ENCODE data around the gene ASB18. TPM values are rescaled to one million over a fixed set of nuclear protein-coding genes. Genes with fewer than 3 reads are reported as not detected.
A peak's percentile ranks its signal among the peaks of the same experiment; 100 is the strongest.

ASB18 gene
- total and polyA plus RNA-seq, 2 of the 8 experiments (the other 6 are each of a cell fraction or from before 2014, with no cell fraction given), result not detected

GRCh38 chr2:236166796-236167296 lies 97.4 kb downstream of the ASB18 start:
- Histone ChIP-seq H2AK5ac (ENCODE audit: low read depth, low read length) (peak overlapping the region; percentile 90; the same call in 1 of the 2 replicates), H2BK12ac (ENCODE audit: low read depth, low read length) (peak overlapping the region; percentile 94; the same call in 1 of the 2 replicates), H2BK15ac (ENCODE audit: low read length) (0 out of 2 replicates have a peak overlapping the region, but pooled peaks have one; percentile 46), H3K18ac (ENCODE audit: extremely low read depth, low read length) (peak overlapping the region; percentile 71), H3K23me2 (ENCODE audit: low read depth, low read length) (peaks cover 27% of the 10 kb centered on the region; the same call in 1 of the 2 replicates), H4K91ac (replicated peaks; ENCODE audit: insufficient read length, low read length) (no peak overlapping the region), H4K5ac (ENCODE audit: insufficient read length, low read depth, low read length) (no peak overlapping the region), H4K8ac (ENCODE audit: extremely low read depth, insufficient read depth, low read length) (no peak overlapping the region), H2BK5ac (ENCODE audit: low read depth, low read length) (0 out of 2 replicates have a peak overlapping the region, but pooled peaks have one; percentile 35), H3K9ac (replicated peaks in 1 of 4; ENCODE audit: extremely low read depth in 1 of 4, low read depth in 3 of 4, low read length in 3 of 4) (no peak overlapping the region), H3K79me1 (ENCODE audit: low read depth, low read length) (no peaks in the 10 kb centered on the region), H3K4ac (replicated peaks; ENCODE audit: insufficient read length, low read depth, low read length) (no peak overlapping the region), H2BK120ac (replicated peaks; ENCODE audit: low read depth, low read length) (no peak overlapping the region), H3K4me3 (ENCODE audit: extremely low read depth in 1 of 4, insufficient read depth in 2 of 4, low read depth in 3 of 4, low read length in 4 of 4) (peak overlapping the region; percentile 11 to 59 (median 30); a peak in 7 of 8 replicates), H4K20me1 (replicated peaks in 1 of 2; ENCODE audit: control insufficient read depth in 1 of 2, insufficient read depth in 2 of 2, low read length in 2 of 2) (peaks cover 22 to 24% of the 10 kb centered on the region in 2 experiments), H3K79me2 (ENCODE audit: control insufficient read depth in 1 of 2, insufficient read depth in 2 of 2, low read length in 2 of 2) (no peaks in the 10 kb centered on the region), H3K14ac (ENCODE audit: insufficient read length) (no peak overlapping the region), H2AFZ (ENCODE audit: low read length) (no peak overlapping the region), H3K4me2 (ENCODE audit: insufficient read depth in 1 of 2, low read depth in 2 of 2, low read length in 2 of 2) (peak overlapping the region; percentile 59 to 83), H3K56ac (replicated peaks; ENCODE audit: insufficient read length, low read depth, low read length) (no peak overlapping the region), H2BK20ac (ENCODE audit: low read length) (peak overlapping the region; percentile 61; the same call in 1 of the 2 replicates), H3K9me3 (ENCODE audit: insufficient read depth in 2 of 2, low read depth in 1 of 2, low read length in 1 of 2) (no peaks in the 10 kb centered on the region), H3K4me1 (replicated peaks in 1 of 4; ENCODE audit: control insufficient read depth in 3 of 4, insufficient read depth in 4 of 4, low read length in 3 of 4) (peaks cover 10 to 49% (median 38%) of the 10 kb centered on the region in 4 experiments), H3K23ac (ENCODE audit: insufficient read length) (no peak overlapping the region), H3K36me3 (ENCODE audit: control insufficient read depth in 2 of 4, insufficient read depth in 4 of 4, low read length in 3 of 4) (peaks cover 0 to 4% (median 0%) of the 10 kb centered on the region in 4 experiments; a peak in 2 of 8 replicates), H3K27ac (ENCODE audit: low read depth, low read length) (no peak overlapping the region), H3K27me3 (replicated peaks in 1 of 4; ENCODE audit: control insufficient read depth in 3 of 4, extremely low read depth in 1 of 4, insufficient read depth in 3 of 4, low read length in 3 of 4) (peaks cover 91 to 100% (median 97%) of the 10 kb centered on the region in 4 experiments)
- FAIRE-seq, result no peak
- peak in 1 of 2 experiments; percentile 63 for DNase-seq (ENCODE audit: low read depth in 1 of 2, low spot score in 2 of 2)
- 5% methylated on average over 24 of the region's 29 CpGs; no CpG with 5 or more reads in 1 of the 2 experiments for whole genome bisulfite sequencing, 2 experiments (ENCODE audit: extremely low coverage in 1 of 2, insufficient coverage in 1 of 2, insufficient read length in 1 of 2, insufficient replicate concordance in 2 of 2, low coverage in 1 of 2, low lambda C conversion rate in 2 of 2, missing lambda C conversion rate in 1 of 2)
- ChIA-PET CTCF (ENCODE audit: partially characterized antibody) (interaction anchor here (1.0 to 2.9 kb wide), 2 partner anchors 9 to 11 kb away, joined by 3 to 16 read pairs; no protein-coding TSS in a partner anchor), POLR2A (ENCODE audit: partially characterized antibody) (interaction anchor here (1.0 kb wide), 1 partner anchor 9 kb away, joined by 3 read pairs; no protein-coding TSS in a partner anchor)
- peak; percentile 87 for TF ChIP-seq SUZ12 (IDR thresholded peaks at IDR 0.05; ENCODE audit: low read length)
- peak; percentile 82 for TF ChIP-seq EZH2 (IDR thresholded peaks at IDR 0.05; ENCODE audit: low read depth, low read length, severe bottlenecking)
- TF ChIP-seq TAF1 (IDR thresholded peaks at IDR 0.05; ENCODE audit: low read depth, low read length), result no peak

Measured in H1 (cell line).